Measurements from ENCODE around the gene MCM9. TPM values are rescaled to one million over a fixed set of nuclear protein-coding genes. Genes with fewer than 3 reads are reported as not detected.

Gene MCM9
- total RNA-seq, 1 donor from 2014 or later: 15.6 TPM

DNA sequence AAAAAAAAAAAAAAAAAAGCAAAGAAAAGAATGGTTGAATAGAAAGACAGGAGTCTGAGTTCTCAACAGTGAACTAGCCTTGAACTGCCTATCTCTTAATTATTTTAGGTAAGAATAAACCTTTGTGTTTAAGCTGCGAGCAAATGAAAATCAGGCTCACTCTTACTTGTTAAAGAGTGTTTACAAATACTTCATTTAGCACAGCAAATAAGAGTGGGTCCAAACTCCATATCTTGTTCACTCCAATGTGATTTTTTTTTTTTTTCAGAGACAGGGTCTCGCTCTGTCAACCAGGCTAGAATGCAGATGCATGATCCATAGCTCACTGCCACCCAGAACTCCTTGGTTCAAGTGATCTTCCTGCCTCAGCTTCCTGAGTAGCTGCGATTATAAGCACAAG lies 11.9 kb downstream of the MCM9 start:
- DNase-seq (ENCODE audit: extremely low spot score, unreplicated experiment): no peak
- TF ChIP-seq, protein P1, sequence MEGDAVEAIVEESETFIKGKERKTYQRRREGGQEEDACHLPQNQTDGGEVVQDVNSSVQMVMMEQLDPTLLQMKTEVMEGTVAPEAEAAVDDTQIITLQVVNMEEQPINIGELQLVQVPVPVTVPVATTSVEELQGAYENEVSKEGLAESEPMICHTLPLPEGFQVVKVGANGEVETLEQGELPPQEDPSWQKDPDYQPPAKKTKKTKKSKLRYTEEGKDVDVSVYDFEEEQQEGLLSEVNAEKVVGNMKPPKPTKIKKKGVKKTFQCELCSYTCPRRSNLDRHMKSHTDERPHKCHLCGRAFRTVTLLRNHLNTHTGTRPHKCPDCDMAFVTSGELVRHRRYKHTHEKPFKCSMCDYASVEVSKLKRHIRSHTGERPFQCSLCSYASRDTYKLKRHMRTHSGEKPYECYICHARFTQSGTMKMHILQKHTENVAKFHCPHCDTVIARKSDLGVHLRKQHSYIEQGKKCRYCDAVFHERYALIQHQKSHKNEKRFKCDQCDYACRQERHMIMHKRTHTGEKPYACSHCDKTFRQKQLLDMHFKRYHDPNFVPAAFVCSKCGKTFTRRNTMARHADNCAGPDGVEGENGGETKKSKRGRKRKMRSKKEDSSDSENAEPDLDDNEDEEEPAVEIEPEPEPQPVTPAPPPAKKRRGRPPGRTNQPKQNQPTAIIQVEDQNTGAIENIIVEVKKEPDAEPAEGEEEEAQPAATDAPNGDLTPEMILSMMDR (IDR thresholded peaks at IDR 0.05): no peak
- Mint-ChIP-seq H3K27me3 (ENCODE audit: unreplicated experiment) (no peaks in the 10 kb centered on the region), H3K36me3 (ENCODE audit: unreplicated experiment) (peaks cover 53% of the 10 kb centered on the region), H3K4me3 (ENCODE audit: unreplicated experiment) (no peak overlapping the region), H3K27ac (ENCODE audit: unreplicated experiment) (no peak overlapping the region), H3K9me3 (ENCODE audit: unreplicated experiment) (no peaks in the 10 kb centered on the region), H3K4me1 (ENCODE audit: unreplicated experiment) (no peaks in the 10 kb centered on the region)

- Mint-ChIP-seq H3K9me3 (ENCODE audit: unreplicated experiment) (no peaks in the 10 kb centered on the region), H3K4me3 (ENCODE audit: unreplicated experiment) (no peak overlapping the region), H3K27ac (ENCODE audit: unreplicated experiment) (no peak overlapping the region), H3K36me3 (ENCODE audit: unreplicated experiment) (peaks cover 54% of the 10 kb centered on the region), H3K27me3 (ENCODE audit: unreplicated experiment) (no peaks in the 10 kb centered on the region), H3K4me1 (ENCODE audit: unreplicated experiment) (no peaks in the 10 kb centered on the region)
- no peak for DNase-seq (ENCODE audit: extremely low spot score, unreplicated experiment)
- TF ChIP-seq, protein P1 (IDR thresholded peaks at IDR 0.05): no peak
Observed at GRCh38 chr6:118921084-118921483, 13.9 kb downstream of the MCM9 start.

GRCh38 chr6:118918329-118918725 lies 16.6 kb downstream of the MCM9 start:
- Mint-ChIP-seq H3K27me3 (ENCODE audit: unreplicated experiment) (no peaks in the 10 kb centered on the region), H3K27ac (ENCODE audit: unreplicated experiment) (no peak overlapping the region), H3K36me3 (ENCODE audit: unreplicated experiment) (peaks cover 61% of the 10 kb centered on the region), H3K9me3 (ENCODE audit: unreplicated experiment) (no peaks in the 10 kb centered on the region), H3K4me3 (ENCODE audit: unreplicated experiment) (no peak overlapping the region), H3K4me1 (ENCODE audit: unreplicated experiment) (no peaks in the 10 kb centered on the region)
- TF ChIP-seq, protein P1 (IDR thresholded peaks at IDR 0.05): no peak
- no peak for DNase-seq (ENCODE audit: extremely low spot score, unreplicated experiment)

DNA sequence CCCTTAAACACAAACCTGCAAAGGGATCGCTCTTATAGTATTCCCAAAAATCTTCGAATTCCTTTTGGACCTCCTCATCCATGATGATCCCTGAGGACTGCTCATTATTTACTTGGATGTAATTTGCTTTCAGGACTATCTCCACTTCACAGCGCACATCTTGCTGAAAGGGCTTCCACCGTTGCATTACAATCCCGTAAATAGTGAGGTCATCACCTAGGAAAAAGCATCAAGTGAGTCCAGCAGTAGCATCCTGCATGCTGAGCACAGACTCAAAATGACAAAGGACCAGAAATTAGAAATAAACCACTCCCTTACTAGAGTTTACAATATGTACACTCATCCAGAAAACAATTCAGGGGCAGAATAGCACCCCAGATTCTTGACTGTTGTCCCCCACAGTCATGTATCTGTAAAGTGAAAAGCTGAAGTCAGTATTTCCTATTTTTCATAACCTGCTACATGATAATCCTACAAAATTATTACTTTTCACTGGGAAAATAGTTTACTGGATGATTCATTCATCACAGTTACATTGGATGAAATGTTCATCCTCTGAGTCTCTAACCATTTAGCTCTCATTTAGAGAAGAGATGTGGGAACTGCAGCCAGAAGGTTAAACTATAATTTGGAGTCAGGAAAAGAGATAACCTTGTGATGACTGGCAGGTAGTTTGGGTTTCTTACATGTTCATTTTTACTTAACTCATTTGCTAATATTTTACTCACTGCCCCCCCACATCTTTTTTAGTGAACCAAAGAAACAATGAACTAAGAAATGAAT lies 17.2 kb downstream of the MCM9 start:
- Mint-ChIP-seq H3K27ac (ENCODE audit: unreplicated experiment) (no peak overlapping the region), H3K4me1 (ENCODE audit: unreplicated experiment) (no peaks in the 10 kb centered on the region), H3K27me3 (ENCODE audit: unreplicated experiment) (no peaks in the 10 kb centered on the region), H3K4me3 (ENCODE audit: unreplicated experiment) (no peak overlapping the region), H3K9me3 (ENCODE audit: unreplicated experiment) (no peaks in the 10 kb centered on the region), H3K36me3 (ENCODE audit: unreplicated experiment) (peaks cover 65% of the 10 kb centered on the region)
- TF ChIP-seq, protein P1 (IDR thresholded peaks at IDR 0.05): no peak
- DNase-seq (ENCODE audit: extremely low spot score, unreplicated experiment): no peak

- peaks cover 54% of the 10 kb centered on the region for H3K36me3 Mint-ChIP-seq (ENCODE audit: unreplicated experiment)
- no peaks in the 10 kb centered on the region for H3K27me3 Mint-ChIP-seq (ENCODE audit: unreplicated experiment)
- no peak for DNase-seq (ENCODE audit: extremely low spot score, unreplicated experiment)
- no peak overlapping the region for H3K27ac Mint-ChIP-seq (ENCODE audit: unreplicated experiment)
- no peaks in the 10 kb centered on the region for H3K4me1 Mint-ChIP-seq (ENCODE audit: unreplicated experiment)
- no peak overlapping the region for H3K4me3 Mint-ChIP-seq (ENCODE audit: unreplicated experiment)
- TF ChIP-seq, protein P1 (IDR thresholded peaks at IDR 0.05): no peak
- no peaks in the 10 kb centered on the region for H3K9me3 Mint-ChIP-seq (ENCODE audit: unreplicated experiment)
Observed at GRCh38 chr6:118914598-118914997, 20.4 kb downstream of the MCM9 start.
